ENCODE measurements around the gene GAB1. TPM values are rescaled to one million over a fixed set of nuclear protein-coding genes. Genes with fewer than 3 reads are reported as not detected.

The GAB1 gene
- total RNA-seq, 1 experiment from 2014 or later = 3.8 TPM

GRCh38 chr4:143438710-143439109, 102.0 kb downstream of the GAB1 start (continued):
- TF ChIP-seq ATF3 (IDR thresholded peaks at IDR 0.05) = no peak

GRCh38 chr4:143441109-143441508, 104.4 kb downstream of the GAB1 start:
- ChIA-PET CTCF (no interaction called here), RAD21 (ENCODE audit: low non-redundant PET in 1 of 2, low total read pairs in 2 of 2, uncharacterized antibody in 2 of 2, unreplicated experiment in 2 of 2) (no interaction called here), POLR2A (no interaction called here)
- no peaks in the 10 kb centered on the region for H3K36me3 ChIP-seq (ENCODE audit: control insufficient read depth in 1 of 2, insufficient read depth in 2 of 2, low read length in 2 of 2)
- no peaks in the 10 kb centered on the region for H3K4me1 ChIP-seq (ENCODE audit: control insufficient read depth in 1 of 2, insufficient read depth in 2 of 2, low read length in 2 of 2)
- DNase-seq (ENCODE audit: low read depth, low spot score) (no peak), ATAC-seq (no peak)
- H3K79me2 ChIP-seq (ENCODE audit: insufficient read depth, low read length) = no peaks in the 10 kb centered on the region
- H3K27ac ChIP-seq (ENCODE audit: low read depth, low read length) = no peak overlapping the region
- H3K9me2 ChIP-seq (ENCODE audit: insufficient read depth) = no peaks in the 10 kb centered on the region
- intact Hi-C loops (cut with micrococcal nuclease) = no loop called here
- no TSS peak for BruUV-seq (replicated peaks)
- H3K4me2 ChIP-seq (ENCODE audit: low read length) = no peak overlapping the region
- TF ChIP-seq POLR2A (IDR thresholded peaks at IDR 0.05; ENCODE audit: borderline replicate concordance, extremely low read depth, insufficient read depth, insufficient read length) = no peak
- TF ChIP-seq FOSL1 (IDR thresholded peaks at IDR 0.05; ENCODE audit: low read depth) = no peak
- no peak for TF ChIP-seq ELF1 (IDR thresholded peaks at IDR 0.05; ENCODE audit: borderline replicate concordance, low read depth)
- TF ChIP-seq ATF3 (IDR thresholded peaks at IDR 0.05) = no peak
- TF ChIP-seq POLR2AphosphoS5 (IDR thresholded peaks at IDR 0.05; ENCODE audit: low read depth, low read length) = no peak
- no peak for TF ChIP-seq EZH2phosphoT487 (IDR thresholded peaks at IDR 0.05; ENCODE audit: borderline replicate concordance)
- no peak for TF ChIP-seq ZFX (IDR thresholded peaks at IDR 0.05)
- no peak for TF ChIP-seq EGR1 (IDR thresholded peaks at IDR 0.05; ENCODE audit: low read depth)
- TF ChIP-seq SRF (IDR thresholded peaks at IDR 0.05; ENCODE audit: low read depth) = no peak
- no peak for TF ChIP-seq CTCF (IDR thresholded peaks at IDR 0.05 in 2 of 3, conservative IDR thresholded peaks at IDR 0.05 in 1 of 3; ENCODE audit: borderline replicate concordance in 1 of 3, insufficient read depth in 1 of 3, low read depth in 2 of 3, low read length in 2 of 3)
- no peak for TF ChIP-seq RAD21 (IDR thresholded peaks at IDR 0.05; ENCODE audit: low read depth)
- no peak for TF ChIP-seq CBX3 (IDR thresholded peaks at IDR 0.05; ENCODE audit: low read depth)
- no peak for TF ChIP-seq ZNF274 (IDR thresholded peaks at IDR 0.05; ENCODE audit: low read depth, low read length)
- TF ChIP-seq EZH2 (IDR thresholded peaks at IDR 0.05) = no peak
- TF ChIP-seq REST (IDR thresholded peaks at IDR 0.05; ENCODE audit: low read depth) = no peak
- no peak for TF ChIP-seq TCF7L2 (IDR thresholded peaks at IDR 0.05; ENCODE audit: borderline replicate concordance, extremely low read depth, insufficient read depth, insufficient read length)
- H3K4me3 ChIP-seq (replicated peaks in 1 of 2; ENCODE audit: low read depth in 1 of 2, low read length in 2 of 2) = no peak overlapping the region
- H3K9ac ChIP-seq (ENCODE audit: low read length) = no peak overlapping the region
- H4K20me1 ChIP-seq (ENCODE audit: insufficient read depth) = no peaks in the 10 kb centered on the region
- H3K27me3 ChIP-seq (ENCODE audit: insufficient read depth, low read length) = no peaks in the 10 kb centered on the region
- H3K9me3 ChIP-seq (ENCODE audit: control insufficient read depth in 1 of 2, insufficient read depth in 1 of 2, low read depth in 1 of 2, low read length in 2 of 2) = no peaks in the 10 kb centered on the region
- no peak overlapping the region for H2AFZ ChIP-seq (ENCODE audit: low read depth, low read length, poor library complexity, severe bottlenecking)

All from HCT116 (cell line).